CD4-positive, alpha-beta T cell treated with Interleukin-10 for 1 hour (primary cell): Measurements from ENCODE around the gene WDR36.
"Not testable (repeated sequence)": the region's sequence is repeated elsewhere in the genome, so short reads cannot be mapped to it uniquely, and the experiment has no call there.

Source experiments
- DNase-seq: peaks from one replicate; pipeline ENCODE4 v3.0.0-alpha.2; 2020

WDR36 gene

GRCh38 chr5:111141471-111141870 lies 49.3 kb downstream of the WDR36 start:
- not testable (repeated sequence) for DNase-seq

GRCh38 chr5:111142932-111143331 lies 50.8 kb downstream of the WDR36 start:
- DNase-seq, result no peak

- no peak for DNase-seq
Observed at GRCh38 chr5:111143910-111144309, 51.8 kb downstream of the WDR36 start.

- no peak for DNase-seq
Observed at GRCh38 chr5:111144352-111144930, 52.3 kb downstream of the WDR36 start.

DNA sequence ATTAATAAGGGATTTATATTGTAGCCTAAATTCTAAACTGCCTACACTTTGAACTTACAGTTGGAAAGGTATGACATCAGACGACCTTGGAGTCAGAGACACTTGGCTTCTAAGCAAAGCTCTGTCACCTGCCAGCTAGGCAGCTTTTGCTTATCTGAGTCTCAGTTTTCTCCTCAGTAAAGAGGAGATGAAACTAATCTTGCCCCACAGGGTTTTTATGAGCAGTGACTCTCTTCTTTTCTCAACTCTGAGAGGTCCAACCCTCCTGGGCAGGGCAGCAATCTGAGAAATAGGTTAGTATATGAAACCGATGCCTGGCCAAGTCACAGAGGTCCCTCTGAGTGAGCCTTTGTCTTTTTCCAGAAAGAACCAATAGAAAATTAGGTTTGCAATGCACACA lies 53.9 kb downstream of the WDR36 start:
- DNase-seq, result no peak

DNA sequence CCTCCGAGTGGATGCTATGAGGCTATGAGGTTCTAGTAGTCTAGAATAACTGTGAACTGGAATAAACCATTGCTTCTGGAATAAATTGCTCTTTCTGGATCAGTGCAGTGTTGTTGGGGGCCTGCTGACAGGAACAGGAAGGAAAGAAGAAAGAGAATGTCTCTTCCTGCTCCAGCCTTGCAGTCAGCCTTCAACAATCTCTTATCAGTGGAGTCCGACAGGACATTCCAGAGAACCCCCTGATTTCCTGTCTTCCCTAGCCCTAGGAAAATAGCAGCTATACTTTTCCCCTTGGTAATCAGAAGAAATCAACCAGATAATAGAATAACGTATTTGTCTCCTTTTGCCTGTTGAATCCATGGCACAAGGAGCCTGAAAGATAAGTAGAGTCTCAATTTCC lies 55.4 kb downstream of the WDR36 start:
- DNase-seq, result no peak

- no peak for DNase-seq
Observed at GRCh38 chr5:111151998-111152397, 59.9 kb downstream of the WDR36 start.

- no peak for DNase-seq
Observed at GRCh38 chr5:111153483-111153882, 61.3 kb downstream of the WDR36 start.

- no peak for DNase-seq
Observed at GRCh38 chr5:111153945-111154344, 61.8 kb downstream of the WDR36 start.

DNA sequence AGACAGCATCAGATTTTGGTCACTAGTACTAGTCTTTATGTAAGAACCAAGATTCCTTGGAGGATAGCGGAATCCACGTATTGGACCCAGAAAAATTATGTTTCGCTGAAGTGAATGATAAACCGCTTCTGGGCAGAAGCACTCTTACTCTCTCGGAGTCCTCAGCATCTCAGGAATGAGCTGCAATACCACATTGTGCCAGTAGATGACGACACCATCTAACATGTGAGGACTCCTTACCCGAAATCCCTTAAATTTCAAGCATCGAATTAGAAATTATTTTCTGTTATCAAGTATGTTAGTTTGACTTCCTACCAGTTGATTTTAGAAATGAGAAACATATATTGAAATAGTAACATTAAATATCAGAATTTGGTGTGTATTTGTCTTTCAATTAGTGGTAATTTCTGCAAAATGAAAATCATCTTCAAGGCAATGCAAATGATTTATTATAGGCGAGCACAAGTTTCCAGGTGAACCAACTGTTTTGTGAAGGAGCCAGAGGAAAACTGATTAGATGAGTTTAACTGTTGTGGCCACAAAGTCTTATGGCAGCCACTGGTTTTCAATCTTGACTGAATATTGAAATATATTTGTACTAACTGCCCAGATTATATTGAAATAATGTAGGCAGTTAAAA lies 66.1 kb downstream of the WDR36 start:
- DNase-seq, result peak; percentile 83

DNA sequence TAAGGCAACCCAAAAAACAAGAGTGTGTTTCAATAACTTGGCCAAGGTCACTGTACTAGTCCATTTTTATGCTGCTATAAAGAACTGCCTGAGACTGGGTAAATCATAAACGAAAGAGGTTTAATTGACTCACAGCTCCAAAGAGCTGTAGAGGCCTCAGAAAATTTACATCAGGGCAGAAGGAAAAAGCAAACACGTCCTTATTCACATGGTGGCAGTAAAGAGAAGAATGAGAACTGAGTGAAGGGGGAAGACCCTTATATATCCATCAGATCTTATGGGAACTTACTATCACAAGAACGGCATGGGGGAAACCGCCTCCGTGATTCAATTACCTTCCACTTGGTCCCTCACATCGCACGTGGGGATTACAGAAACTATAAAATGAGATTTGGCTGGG lies 67.7 kb downstream of the WDR36 start:
- DNase-seq, result no peak

GRCh38 chr5:111163000-111163399 lies 70.9 kb downstream of the WDR36 start:
- DNase-seq, result no peak

DNA sequence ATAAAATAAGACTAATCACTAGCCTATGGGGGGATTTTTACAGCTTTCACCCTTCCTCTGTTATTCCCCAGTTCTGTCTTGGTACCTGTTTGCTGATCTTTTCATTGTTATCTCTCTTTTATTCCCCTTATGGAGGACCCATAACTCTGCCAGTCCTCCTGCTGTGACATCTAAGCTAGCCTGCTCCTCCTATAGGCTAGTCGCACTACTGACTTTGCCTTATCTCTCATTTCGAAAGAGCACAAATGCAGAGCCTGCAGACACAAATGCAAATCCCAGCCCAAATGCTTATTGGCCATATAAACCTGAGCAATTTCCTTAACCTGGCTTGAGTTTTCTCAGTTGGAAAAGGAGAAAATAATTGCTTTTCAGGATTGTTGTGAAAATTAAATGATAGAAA lies 72.9 kb downstream of the WDR36 start:
- DNase-seq, result no peak

- no peak for DNase-seq
Observed at GRCh38 chr5:111167551-111167950, 75.4 kb downstream of the WDR36 start.

DNA sequence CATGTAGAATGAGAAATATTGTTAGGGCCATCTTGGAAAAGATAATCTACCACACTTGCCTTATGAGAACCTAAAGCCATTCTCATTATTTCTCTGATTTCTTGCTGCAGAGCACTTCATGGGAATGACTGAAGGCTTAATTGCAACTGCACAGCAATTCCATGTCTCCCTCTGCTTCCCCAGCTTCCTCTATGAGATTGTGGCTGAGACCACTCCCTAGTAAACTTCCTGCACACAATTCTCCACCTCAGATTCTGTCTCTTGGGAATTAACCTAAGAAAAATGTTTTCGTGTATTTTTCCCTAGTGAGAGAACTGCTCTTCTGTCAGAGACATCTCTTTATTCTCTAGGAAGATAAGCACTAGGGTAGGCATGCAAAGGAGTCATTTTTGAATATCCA lies 76.5 kb downstream of the WDR36 start:
- DNase-seq, result no peak

- DNase-seq, result no peak
Observed at GRCh38 chr5:111169269-111169668, 77.1 kb downstream of the WDR36 start.

GRCh38 chr5:111170279-111170678 lies 78.1 kb downstream of the WDR36 start:
- DNase-seq, result no peak

- DNase-seq, result no peak
Observed at GRCh38 chr5:111172504-111172903, 80.4 kb downstream of the WDR36 start.

DNA sequence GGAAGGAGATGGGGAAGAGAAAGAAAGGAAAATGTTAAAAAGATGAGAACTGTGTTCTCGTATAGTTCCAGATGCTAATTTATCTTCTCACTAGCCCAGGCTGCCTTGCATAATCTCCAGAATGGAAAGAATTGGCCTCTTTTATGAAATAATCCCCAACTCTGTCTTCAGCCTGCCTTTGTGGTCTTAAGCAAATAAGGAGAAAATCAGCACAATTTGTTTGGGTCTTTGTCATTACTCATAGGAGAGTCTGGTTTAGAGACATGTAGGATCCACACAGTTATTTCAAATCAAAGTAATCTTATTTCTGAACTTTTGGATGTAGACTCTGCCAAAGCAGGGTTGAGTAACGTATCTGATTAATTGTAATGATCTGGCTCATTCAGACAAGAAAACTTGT lies 81.3 kb downstream of the WDR36 start:
- DNase-seq, result no peak
